Right lung (tissue), 5 donors: Measurements from ENCODE around the gene PABPN1L. TPM values are rescaled to one million over a fixed set of nuclear protein-coding genes. Genes with fewer than 3 reads are reported as not detected.

Experiments
- DNase-seq, 2 donors: peaks; one replicate each; pipeline ENCODE4 v3.0.0-alpha.2; 2013
- polyA plus RNA-seq, 5 donors: library from polyadenylated mRNA; unstranded; fragments of 120-200 nt; gene quantifications; one replicate each; pipeline versions ENCODE4 v1.2.1 to v1.2.3, GENCODE V29; 2013; ENCODE audit warnings: inconsistent platforms in 1 of 5, low replicate concordance in 1 of 5; ENCODE audit not compliant: insufficient read length in 5 of 5, insufficient read depth in 1 of 5

PABPN1L gene
- polyA plus RNA-seq, 5 donors: 0.13 to 0.25 TPM; not detected in 3

GRCh38 chr16:88870608-88871348, 4.3 kb upstream of the PABPN1L start:
- no peak for DNase-seq

GRCh38 chr16:88869673-88869980, 3.2 kb upstream of the PABPN1L start:
- no peak for DNase-seq

GRCh38 chr16:88868974-88869672, 2.7 kb upstream of the PABPN1L start:
- no peak for DNase-seq

- no peak for DNase-seq
Measured at GRCh38 chr16:88867581-88868246, 1.3 kb upstream of the PABPN1L start.

GRCh38 chr16:88865742-88866141, 718 bp downstream of the PABPN1L start:
- no peak for DNase-seq

- no peak for DNase-seq
Measured at GRCh38 chr16:88865310-88865709, 1.1 kb downstream of the PABPN1L start.

GRCh38 chr16:88864521-88864920, 1.9 kb downstream of the PABPN1L start:
- DNase-seq: no peak

GRCh38 chr16:88864099-88864498, 2.4 kb downstream of the PABPN1L start:
- no peak for DNase-seq

- no peak for DNase-seq
Measured at GRCh38 chr16:88863426-88863825, 3.0 kb downstream of the PABPN1L start.

- no peak for DNase-seq
Measured at GRCh38 chr16:88862968-88863367, 3.5 kb downstream of the PABPN1L start.

GRCh38 chr16:88861359-88861758, 5.1 kb downstream of the PABPN1L start:
- no peak for DNase-seq

GRCh38 chr16:88859381-88860091, 6.9 kb downstream of the PABPN1L start:
- no peak for DNase-seq

GRCh38 chr16:88857728-88858339, 8.6 kb downstream of the PABPN1L start:
- peak; percentile 55 to 65 for DNase-seq

- peak; percentile 96 to 97 for DNase-seq
Measured at GRCh38 chr16:88856828-88857727, 9.4 kb downstream of the PABPN1L start, which contains the start of the genes GALNS and TRAPPC2L. TSS of gene GALNS (minus strand) at chr16:88856947. CDS start at chr16:88856877, 70 bp downstream. TSS of gene TRAPPC2L (plus strand) at chr16:88857127. CDS start at chr16:88857151, 24 bp downstream.

GRCh38 chr16:88856122-88856827, 10.2 kb downstream of the PABPN1L start:
- DNase-seq: no peak

- DNase-seq: no peak
Measured at GRCh38 chr16:88855736-88856121, 10.7 kb downstream of the PABPN1L start.

GRCh38 chr16:88855176-88855575, 11.3 kb downstream of the PABPN1L start:
- DNase-seq: no peak

- DNase-seq: no peak
Measured at GRCh38 chr16:88854306-88855111, 12.0 kb downstream of the PABPN1L start.
